Stimulated activated CD8-positive, alpha-beta memory T cell treated with anti-CD3 and anti-CD28 coated beads, Interleukin-12 subunit alpha, Interleukin-12 subunit beta, amount 100 ng/mL, for 24 hours (primary cell): ENCODE data around the gene ALDH3A2.
A peak's percentile ranks its signal among the peaks of the same experiment; 100 is the strongest.

Experiments used
- DNase-seq: peaks from one replicate; pipeline ENCODE4 v3.0.0-alpha.2; 2020; ENCODE audit errors: extremely low read depth

ALDH3A2 gene

DNA sequence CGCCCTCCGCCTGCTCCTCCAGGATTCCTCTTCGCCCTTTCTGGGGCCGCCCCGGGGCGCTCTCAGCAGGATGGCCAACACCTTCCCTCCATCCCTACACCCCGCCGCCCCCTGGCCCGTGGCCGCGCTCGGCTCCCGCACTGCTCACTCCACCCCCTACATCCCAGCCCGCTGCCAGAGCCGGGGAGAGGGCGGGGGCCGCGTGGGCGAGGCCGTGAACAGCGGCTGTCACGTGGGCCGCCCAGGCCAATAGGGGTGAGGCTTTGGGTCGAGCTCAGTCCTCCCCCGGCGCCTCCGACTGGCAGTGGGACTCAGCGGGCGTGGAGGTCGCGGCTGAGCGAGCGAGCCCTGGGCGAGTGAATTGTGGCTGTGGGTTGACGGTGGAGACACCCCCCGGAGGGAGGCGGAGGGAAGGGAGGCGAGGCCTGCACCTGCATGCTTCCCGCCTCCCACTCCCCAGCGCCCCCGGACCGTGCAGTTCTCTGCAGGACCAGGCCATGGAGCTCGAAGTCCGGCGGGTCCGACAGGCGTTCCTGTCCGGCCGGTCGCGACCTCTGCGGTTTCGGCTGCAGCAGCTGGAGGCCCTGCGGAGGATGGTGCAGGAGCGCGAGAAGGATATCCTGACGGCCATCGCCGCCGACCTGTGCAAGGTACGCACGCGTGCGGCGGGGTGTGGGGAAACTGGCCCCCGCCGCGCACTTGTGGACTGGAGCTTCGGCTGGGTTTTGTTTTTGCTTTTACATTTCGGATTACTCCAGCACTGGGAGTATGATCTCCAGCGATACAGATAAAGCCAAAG is at the start of gene ALDH3A2:
ALDH3A2 (plus strand) TSS at position 277 of the 799 bp plus-strand sequence; CDS start at position 498, 221 bp downstream.
- DNase-seq: peak; percentile 85

DNA sequence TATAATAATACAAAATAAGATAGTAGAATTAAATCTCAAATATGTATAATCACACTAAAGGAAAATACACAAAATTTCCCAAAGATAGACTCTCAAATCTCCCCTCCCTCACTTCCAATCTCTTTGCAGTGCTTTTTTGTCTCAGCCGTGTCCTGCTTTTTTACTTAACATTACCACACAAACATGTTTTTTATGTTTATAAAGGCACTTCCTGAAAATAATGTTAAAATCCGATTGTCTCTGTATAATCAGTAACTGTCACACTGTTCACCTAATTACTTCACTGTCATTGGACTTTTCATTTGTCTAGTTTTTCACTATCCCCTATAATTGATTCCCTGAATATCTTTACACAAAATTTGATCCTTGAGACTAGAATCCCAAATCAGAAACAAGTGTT is 38.2 kb upstream of the ALDH3A2 start:
- no peak for DNase-seq

DNA sequence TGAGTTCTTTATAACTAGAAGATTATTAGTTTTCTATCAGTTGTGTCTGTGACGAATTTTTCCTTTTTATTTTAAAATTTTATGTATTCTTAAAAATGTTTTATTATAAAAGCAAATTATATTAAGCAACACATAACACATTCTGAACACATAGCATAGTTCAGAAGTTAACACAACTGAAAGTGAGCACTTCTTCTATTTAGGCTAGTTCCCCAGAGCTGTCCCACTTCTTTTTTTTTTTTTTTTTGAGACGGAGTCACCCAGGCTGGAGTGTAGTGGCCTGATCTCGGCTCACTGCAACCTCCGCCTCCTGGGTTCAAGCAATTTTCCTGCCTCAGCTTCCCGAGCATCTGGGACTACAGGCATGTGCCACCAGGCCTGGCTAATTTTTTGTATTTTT is 37.7 kb upstream of the ALDH3A2 start:
- no peak for DNase-seq

DNA sequence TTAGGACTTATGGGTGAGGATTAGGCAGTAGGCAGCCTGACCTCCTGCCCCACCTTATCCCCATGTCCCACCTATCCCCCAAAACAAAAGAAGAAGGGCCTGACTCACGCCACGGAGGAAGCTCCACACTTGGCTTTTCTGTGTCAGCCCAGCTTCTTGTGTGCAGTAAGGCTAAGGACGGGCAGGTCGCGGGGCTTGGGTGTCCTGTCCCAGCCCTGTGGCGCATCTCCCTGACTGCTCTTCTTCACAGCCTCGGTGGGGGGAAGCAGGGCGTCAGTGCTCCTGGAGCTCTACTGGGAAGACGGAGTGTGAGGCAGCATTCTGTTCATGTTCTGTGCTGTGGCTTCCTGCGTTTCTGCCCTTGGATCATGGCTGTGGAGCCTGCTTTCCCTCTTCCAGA is 34.6 kb upstream of the ALDH3A2 start:
- DNase-seq: no peak

DNA sequence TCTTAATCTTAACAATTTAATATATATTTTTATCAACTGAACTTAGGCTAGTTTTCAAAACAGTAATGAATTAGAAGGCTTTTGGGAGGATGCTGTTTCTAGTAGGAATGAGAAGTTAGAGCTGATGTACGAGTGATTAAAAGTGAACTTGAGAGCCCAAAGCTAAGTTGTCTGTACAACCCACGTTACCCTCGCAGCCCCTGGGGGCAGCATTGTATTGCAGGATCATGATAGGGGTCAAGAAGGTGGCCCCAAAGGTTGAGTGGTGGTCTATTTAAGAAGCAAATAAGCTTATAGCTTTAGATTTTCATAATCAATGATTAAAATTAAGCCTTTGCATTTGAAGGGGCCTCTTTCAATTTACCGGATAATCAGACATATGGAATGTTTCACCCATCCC is 33.7 kb upstream of the ALDH3A2 start:
- DNase-seq: no peak

DNA sequence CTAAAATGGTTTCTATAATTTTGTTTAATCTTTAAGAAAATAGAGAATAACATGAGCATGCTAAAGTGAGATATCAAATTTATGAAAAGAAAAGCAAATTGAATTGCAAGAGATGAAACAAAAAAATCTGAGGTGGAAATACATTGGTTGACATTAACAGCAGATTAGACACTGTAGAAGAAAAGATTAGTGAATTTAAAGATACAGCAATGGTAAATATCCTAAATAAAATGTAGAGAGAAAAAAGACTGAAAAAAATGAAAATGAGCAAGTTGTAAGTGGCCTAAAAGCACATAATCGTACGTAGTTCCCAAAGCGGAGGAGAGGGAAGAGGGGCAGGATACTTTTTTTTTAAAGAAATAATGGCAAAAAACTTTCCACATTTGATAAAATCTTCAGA is 30.5 kb upstream of the ALDH3A2 start:
- no peak for DNase-seq

DNA sequence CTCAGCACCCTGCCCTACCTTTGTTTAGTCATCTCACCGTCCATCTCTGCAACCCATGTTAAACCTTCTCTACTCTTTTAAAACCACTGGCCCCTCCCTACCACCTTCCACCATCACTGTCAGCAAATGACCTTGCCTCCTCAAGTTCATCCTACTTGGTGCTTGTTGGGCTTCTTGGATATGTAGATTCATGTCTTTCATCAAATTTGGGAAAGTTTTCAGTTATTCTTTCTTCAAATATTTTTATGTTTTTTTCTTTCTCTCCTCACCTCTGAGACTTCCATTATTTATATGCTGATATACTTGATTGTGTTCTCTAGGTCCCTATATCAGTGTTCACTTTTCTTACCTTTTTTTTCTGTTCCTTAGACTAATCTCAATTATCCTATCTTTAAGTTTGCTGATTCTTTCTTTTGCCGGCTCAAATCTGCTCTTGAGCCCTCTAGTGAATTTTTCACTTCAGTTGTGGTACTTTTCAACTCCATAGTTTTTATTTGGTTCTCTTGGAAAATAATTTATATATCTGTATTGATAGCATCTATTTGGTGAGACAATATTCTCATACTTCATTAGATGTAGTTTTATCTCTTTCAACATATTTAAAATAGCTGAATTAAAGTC is 28.7 kb upstream of the ALDH3A2 start:
- no peak for DNase-seq

DNA sequence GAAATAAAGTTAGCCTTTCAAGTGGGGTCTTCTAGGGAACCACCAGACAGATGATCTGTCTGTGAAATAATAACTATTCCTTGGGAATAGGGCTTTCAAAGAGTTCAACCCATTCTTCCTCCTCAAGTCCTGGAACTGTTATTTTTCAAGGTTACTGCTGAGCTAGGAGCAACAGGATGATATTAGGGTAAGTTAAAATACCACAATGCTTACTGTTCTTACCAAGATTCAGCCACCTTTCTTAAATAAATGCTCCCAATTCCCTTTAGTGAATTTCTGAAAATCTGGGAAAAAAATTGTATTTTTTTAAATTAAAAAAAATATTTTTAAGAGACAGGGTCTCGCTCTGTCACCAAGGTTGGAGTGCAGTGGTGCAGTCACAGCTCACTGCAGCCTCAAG is 26.9 kb upstream of the ALDH3A2 start:
- no peak for DNase-seq

DNA sequence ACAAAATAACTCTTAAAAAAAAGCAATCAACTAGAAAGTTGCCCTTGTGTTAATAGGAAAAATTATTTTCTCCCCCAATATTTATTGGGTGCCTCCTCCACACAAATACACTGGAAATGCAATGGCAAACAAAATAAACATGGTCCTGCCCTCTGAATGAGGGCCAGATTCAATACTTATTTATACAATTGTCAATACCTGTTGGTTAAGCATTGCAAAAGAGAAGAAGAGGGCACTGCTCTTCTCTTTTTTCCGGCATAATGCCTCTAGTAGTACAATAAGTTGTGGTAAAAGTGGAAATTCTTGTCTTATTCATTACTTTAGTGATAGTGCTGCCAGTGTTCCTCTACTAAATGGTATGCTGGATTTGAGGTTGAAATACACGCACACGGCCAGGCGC is 22.5 kb upstream of the ALDH3A2 start:
- no peak for DNase-seq

DNA sequence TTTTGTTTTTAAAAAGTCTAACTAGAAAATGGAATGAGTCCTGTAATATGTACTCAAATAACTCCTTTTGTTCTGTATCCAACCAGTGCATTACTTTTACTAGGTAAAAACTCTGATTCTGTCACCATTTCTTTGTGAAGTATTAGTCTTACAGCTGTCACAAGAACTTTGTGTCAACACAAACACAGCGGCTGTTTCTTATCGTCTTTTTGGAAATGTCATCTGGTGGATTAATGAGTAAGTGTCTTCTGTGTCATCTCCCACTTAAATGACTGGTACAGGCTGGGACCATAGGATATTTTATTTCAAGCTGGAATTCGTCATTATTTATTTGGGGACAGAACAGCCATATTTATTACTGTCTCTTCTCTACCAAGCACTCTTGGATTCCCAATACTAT is 19.1 kb upstream of the ALDH3A2 start:
- no peak for DNase-seq

DNA sequence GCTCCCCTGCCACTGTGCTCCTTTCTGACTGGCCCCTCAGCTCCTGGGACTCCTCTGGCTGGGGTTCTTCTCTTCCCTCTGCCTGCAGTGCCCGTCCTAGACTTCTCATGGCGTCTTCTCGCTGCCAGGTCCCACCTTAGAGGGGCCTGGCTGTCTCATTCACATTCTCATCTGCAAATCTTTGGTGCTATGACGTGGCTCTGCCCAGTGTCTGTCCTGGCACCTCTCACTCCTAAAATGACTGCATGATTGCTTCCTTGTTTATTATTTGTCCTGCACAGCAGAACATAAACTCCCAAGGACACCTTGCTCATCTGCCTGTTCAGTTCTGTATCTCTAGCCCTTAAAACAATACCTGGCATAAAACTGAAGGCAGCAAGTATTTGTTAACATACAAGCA is 18.5 kb upstream of the ALDH3A2 start:
- DNase-seq: no peak

DNA sequence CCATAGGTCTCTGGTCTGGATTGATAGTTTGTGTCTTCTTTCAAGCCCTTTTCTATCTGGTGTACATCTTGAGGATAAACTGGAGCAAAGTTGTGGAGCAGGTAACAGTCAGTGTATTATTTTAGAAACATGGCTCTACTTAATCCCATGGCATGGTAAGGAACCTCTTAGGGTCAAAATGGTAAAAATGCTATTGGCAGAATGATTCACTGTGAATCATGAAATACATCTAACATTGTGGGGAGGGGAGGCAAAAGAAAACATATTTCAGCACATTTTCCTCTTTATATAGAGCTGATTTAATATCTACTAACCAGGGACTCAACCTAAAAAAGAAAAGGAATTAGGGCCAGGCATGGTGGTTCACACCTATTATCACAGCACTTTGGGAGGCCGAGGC is 17.9 kb upstream of the ALDH3A2 start:
- no peak for DNase-seq

DNA sequence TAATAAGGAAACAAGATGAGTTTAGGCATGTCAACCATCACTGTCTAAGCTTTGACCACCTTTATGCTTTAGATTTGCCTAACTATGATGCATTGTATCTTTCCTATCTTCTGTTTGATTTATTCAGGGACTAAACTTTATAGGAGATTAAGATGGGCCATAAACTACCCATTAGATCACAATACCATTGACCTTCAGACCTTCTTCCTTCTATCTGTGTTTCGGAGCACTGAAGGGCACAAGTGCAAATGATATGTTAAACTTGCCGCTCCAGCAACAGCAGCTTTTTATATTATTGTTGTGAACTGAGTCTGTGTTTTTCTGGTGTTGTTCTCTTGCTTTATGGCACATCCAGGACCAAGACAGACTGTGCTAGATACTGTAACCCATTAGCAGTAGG is 16.6 kb upstream of the ALDH3A2 start:
- no peak for DNase-seq

DNA sequence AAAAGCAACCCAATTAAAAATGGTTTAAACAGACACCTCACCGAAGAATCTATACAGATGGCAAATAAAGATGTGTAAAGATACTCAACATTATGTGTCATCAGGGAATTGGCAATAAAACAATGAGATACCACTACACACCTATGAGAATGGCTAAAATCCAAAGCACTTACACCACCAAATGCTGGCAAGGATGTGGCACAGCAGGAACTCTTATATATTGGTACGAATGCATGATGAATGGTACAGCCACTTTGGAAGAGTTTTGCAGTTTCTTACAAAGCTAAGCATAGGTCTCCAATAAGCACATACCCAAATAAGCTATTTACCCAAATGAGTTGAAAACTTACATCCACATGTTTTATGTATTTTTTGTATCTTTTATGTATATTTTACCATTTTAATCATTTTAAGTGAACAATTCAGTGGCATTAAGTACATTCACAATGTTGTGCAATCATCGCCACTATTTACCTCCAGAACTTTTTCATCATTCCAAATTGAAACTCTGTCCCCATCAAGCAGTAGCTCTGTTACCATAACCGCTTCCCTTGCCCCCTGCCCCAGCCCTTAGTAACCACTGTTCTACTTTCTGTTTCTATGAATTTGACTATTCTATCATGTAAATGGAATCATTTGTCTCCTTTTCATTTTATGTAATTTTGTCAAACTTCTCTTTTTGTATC is 6.7 kb upstream of the ALDH3A2 start:
- DNase-seq: no peak

DNA sequence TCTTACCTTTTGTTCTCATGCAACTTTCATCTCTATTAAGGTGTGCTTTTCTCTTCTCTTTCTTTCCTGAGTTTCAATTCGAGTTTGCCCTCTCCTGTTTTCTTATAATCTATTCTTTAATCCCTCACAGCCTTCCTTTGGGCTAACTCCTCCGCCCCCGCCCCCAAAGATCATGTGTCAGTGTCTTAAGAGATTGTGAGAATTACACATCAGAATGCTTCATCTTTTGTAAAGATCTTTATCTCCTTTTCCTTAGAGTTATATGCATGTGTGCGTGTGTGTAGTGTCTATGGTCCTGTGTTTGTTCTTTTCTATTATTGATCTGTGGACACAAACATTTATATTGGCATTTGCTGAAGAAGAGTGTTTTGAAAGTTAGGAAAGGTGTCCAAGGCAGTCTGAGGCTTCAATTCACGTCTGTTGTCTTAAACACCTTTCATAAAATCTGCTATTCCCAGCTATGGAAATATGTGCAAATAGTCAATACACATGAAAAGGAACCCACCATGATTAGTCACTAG is 6.1 kb upstream of the ALDH3A2 start:
- no peak for DNase-seq

DNA sequence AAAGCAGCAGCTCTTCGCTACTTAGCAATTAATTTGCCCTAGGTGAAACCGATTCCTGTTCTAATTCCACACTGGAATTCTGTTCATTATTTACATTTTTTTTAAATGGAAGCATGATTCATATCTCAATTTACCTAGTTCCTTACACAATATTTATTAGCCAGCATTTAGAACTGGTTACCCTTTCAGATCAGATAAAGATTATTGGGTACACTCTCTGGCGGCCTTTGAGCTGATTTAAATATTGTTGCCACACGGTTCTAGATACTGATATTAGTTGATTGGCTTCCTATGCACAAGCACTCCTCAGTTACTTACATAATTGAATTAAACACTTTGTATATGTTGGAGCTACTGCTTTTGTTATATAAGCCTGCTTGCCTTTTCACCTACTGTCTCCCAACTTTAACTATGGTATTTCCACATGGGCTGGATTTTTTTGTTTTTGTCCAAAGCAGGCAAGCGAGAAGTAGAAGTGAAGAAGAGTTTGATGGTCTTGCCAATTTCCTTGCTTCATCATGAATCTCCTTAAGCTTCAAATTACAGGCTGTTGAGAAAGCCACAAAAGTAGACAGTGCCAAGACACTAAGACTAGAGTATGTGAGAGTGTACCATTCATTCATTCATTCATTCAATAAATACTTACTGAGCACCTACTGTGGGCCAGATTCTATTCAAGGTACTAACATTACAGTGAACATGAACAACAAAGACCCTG is 3.9 kb upstream of the ALDH3A2 start:
- no peak for DNase-seq

DNA sequence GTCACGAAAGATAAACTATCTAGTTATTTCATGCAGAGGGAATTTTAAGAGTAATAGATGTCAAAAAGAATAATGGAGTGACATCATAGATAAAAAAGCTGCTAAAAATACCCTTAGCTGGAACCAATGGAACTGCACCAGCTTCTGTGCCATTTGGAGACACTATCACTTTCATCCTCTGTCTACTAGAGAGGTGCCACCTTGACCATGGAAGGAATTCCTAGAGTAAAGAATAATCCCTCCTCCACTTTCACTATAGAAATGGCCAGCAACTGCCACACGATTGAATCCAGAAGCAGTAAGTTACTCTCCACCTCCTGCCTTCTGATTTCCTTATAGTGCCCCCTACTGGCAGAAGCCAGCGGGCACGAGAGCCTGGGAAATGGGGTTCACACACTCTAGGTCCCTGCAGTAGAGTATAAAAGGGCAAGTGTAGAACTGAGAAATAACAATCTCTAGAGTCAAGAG is 2.8 kb upstream of the ALDH3A2 start:
- peak; percentile 8 for DNase-seq

DNA sequence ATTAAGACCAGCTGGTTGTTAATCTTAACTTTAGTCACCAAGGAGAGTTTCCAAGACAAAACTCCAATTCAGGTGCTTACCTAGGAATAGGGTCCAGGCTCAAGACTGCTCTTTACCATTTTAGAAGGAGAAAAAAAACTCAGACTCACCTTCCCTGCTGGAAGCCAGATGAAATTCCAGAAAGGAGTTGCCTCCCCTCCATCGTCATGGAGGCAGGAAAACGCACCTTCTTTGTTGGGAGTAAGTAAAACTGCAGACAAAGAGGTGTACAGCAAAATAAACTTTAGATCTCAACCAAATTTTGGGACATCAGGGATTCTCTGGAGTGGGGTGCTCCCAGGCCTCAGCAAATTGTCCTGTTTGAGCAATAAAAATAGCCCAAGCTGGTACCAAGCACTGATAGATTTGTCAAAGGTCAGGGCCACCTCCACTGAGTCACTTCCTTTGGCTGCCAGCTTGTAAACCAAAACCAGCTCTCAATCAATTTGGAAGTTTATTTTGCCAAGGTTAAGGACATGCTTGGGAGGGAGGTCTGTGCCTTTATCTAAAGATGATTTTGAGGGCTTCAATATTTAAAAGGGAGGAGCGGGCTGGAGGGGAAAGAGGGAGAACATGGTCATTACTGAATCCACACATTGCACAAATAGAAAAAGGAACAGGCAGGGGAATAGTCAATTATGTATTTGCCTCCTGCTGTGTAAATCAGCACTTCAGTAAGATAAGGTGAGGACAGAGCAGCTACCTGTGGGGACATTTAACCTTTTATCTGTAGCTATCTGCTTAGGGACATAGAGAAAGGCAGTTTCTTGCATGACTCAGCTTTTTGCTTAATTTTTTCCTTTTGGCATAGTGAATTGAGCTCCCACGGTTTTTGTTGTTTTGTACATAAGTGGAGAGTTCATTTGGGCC is 1.5 kb upstream of the ALDH3A2 start:
- no peak for DNase-seq

DNA sequence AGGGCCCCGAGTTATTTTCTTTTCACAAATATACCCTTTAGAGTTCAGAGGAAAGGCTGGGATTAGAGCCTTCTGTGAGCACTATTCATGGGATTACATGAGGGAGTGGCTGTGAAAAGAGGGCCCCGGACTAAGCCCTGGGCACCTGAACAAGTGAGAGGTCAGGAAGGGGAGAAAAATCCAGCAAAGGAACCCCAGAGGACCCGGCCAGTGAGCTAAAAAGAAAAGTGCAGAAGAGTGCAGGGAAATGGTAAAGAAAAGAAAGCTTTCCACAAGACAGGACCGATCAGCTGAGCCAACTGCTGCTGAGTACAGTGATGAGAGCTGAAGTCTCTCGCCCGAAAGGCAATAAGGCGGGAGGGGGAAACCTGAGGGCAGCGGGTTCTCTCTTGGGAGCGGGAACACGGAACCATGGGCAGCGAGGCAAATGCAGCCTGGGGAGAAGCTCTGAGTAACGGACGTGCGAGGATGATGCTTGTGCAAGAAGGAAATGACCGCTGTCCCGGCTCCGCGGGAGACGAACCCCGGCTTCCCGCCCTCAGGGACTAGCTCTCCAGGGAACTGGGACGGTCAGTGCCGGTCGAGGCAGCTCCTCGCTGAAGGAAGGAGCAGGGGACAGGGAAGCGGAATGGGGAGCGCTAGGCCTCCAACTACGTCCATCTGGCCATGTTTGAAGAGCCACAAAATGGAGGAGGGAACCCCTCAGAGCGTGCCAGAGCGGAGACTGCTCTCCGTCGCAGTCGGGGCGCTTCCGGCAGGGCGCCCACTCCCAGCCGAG is 665 bp upstream of the ALDH3A2 start:
- DNase-seq: no peak

DNA sequence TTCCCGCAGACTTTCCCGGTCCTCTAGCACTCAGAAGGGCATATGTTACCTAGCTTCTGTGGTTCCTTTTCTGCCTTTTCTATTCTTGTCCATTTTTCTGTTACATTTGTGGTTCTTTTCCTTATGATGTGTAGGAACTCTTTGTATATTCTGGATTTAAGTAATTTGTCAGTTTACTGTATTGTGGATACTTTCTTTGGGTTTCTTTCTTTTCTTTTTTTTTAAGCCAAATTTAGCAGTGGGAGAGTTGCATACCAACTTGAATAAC is 657 bp downstream of the ALDH3A2 start:
- DNase-seq: no peak
